GM13977 (cell line): Measurements from ENCODE around the gene PLIN5.

ENCODE experiments used
- DNase-seq: peaks from one replicate; pipeline ENCODE4 v3.0.0; 2012; ENCODE audit warnings: low spot score
- CTCF ChIP-seq: IDR thresholded peaks from 2 replicates; pipeline ENCODE4 v1.5.1; 2012; ENCODE audit warnings: mild to moderate bottlenecking, control low read depth; ENCODE audit not compliant: insufficient read depth; ENCODE audit errors: extremely low read depth, missing control alignments
- in situ Hi-C: fragments of 300-500 bp; cut with MboI; formaldehyde crosslinking; loops from one replicate; pipeline ENCODE4 v1.12.0; 2022; ENCODE audit warnings: low sequenced_read_pairs, low pct_unique_long_range_greater_than_20kb, mixed read lengths, inconsistent platforms; ENCODE audit not compliant: unreplicated experiment

Gene PLIN5

GRCh38 chr19:4516939-4517300 is 18.1 kb downstream of the PLIN5 start:
- TF ChIP-seq CTCF = no peak
- DNase-seq = no peak
- in situ Hi-C loops = no loop called here

- TF ChIP-seq CTCF = no peak
- in situ Hi-C loops = no loop called here
- no peak for DNase-seq
These were observed 18.7 kb downstream of the PLIN5 start for GRCh38 chr19:4516199-4516938.

GRCh38 chr19:4515732-4516131 is 19.3 kb downstream of the PLIN5 start:
- no peak for TF ChIP-seq CTCF
- no peak for DNase-seq
- in situ Hi-C loops = no loop called here

- no peak for DNase-seq
- in situ Hi-C loops = no loop called here
- TF ChIP-seq CTCF = no peak
These were observed 21.8 kb downstream of the PLIN5 start for GRCh38 chr19:4513248-4513647.

GRCh38 chr19:4512070-4512469 is 23.0 kb downstream of the PLIN5 start:
- no peak for DNase-seq
- TF ChIP-seq CTCF = no peak
- in situ Hi-C loops = no loop called here

- in situ Hi-C loops = no loop called here
- TF ChIP-seq CTCF = no peak
- no peak for DNase-seq
These were observed 23.5 kb downstream of the PLIN5 start for GRCh38 chr19:4511300-4512054.
